ENCODE measurements around the gene MRPS25.
"Not testable (repeated sequence)": the region's sequence is repeated elsewhere in the genome, so short reads cannot be mapped to it uniquely, and the experiment has no call there.

MRPS25 gene

GRCh38 chr3:15042936-15043335, 22.2 kb downstream of the MRPS25 start:
- DNase-seq, result no peak

DNA sequence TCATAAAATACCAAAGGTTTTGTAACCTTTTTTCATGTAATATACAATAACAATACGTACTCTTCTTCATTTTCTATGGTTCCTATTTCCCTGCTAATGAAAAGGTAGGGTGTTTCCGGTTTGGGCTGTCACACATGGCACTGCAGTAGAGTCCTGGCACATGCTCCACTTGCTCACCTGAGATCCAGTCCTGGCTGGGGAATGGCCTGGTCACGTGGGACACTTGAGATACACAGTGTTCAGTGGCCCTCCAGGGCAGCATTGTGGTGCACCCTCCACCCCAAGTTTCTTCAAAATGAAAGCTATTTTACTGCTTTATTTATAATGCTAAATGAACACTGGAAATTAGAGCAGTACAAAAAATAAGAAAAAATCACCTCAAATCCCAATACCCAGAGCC, 23.2 kb downstream of the MRPS25 start:
- no peak for DNase-seq

DNA sequence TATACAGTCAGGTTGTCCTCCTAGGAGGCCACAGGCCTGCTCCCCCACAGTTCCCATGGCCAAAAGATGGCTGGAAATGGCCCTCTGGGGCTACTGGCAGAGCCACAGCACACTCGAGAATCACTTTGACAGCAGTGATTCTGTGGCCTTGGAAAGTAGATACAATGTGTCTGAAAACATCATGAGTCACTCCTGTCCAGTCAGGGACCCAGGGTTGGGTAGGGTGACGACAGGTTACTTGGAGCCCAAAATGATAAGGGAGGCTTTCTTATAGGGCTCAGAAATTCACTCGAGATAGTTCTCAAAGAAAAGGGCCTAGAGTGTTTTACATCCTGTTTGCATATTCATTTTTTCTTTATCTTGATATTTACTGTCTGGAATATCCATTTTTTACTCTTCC, 24.3 kb downstream of the MRPS25 start:
- DNase-seq, result no peak

DNA sequence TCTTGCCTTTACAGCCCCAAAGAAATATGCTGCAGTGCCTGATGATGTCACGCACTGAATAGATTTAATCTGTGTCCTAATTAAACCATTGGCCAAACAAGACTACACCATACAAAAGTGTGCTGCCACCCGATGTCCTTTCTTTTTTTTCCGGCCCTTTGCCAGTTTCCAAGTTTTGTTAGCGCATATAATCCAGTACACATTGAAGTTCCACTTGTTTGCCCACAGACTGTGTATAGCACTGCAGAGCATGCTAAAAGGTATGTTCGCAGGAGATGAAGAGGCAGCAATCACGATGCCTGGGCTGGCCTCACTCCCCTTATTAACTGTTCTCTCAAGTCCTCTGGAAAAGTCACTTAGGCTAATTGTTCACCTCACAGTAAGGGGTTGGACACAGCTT, 26.8 kb downstream of the MRPS25 start:
- no peak for DNase-seq

DNA sequence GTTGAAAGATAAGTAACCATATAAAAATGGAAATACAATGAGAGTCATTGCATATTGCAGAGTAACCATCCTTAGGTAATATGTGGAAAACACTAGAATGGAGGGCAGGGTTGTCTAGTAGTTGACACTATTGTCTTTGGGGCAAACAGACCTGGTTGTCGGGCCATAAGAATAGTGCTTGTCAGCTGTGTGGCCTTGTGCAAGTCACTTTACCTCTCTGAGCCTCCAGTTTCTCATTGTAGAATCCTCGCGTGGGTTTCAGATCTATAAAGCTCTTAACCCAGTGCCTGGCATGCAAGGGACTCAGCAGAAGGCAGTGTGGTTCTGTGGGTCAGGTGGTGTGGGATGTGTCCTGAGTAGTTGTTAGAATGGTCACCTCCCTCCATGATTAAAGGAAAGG, 32.0 kb downstream of the MRPS25 start:
- DNase-seq, result no peak

DNA sequence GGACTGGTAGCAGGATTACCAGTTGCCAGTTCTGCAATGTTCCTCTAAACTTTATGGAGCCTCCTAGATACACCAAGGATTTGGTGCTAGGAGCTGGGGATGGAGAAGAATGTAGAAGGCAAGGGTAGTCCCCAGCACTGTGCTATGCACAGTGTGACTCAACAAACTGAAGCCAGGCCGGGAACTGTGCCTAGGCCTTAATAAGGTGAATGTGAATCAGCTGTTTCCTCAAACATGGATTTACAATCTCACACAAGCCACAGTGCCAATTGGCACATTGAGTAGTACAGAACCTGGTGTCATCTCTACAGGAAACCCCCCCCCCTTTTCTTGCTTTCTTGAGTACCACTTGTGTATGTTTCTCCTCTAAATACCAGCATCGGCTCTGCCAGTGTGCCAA, 32.5 kb downstream of the MRPS25 start:
- no peak for DNase-seq

GRCh38 chr3:15029625-15030024, 35.5 kb downstream of the MRPS25 start:
- DNase-seq, result no peak

GRCh38 chr3:15023719-15024118, 41.4 kb downstream of the MRPS25 start:
- DNase-seq, result no peak

- no peak for DNase-seq
Observed at GRCh38 chr3:15023249-15023648, 41.9 kb downstream of the MRPS25 start.

DNA sequence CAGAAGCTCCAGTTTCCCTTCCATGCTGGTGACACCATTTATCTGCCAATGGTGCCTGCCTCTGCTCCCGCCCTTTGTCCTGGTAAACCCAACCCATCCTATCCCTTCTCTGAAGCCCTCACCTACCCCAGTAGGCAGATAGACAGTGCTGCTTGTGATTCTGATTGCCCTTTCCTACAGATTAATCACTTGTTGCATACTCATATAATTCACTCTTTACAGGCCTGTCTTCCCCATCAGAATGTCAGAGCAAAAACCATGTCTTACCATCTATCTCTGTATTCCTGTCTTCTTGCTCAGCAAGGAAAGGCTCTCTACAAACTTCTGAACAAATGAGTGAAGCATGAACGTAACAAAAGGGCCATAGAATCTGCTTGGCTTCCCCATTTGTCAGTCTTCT, 47.9 kb downstream of the MRPS25 start:
- DNase-seq, result no peak

DNA sequence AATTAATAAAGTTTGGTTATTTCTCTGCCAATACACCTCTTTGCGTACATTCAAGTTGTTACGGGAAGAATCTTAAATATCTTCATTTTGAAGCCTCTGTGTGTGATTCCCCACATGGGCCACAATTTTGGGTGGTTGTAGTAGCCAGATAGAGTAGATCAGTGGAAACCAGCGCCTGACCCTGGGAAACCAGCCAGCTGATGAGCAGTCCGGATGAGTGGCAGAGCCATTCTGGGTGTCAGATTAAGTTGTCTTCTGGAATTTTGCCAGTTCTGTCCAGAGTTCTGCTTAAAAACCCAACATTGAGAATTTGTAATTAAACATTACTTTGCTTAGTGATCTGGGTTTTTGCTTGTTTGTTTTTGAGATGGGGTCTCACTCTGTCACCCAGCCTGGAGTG, 49.7 kb downstream of the MRPS25 start:
- no peak for DNase-seq

- DNase-seq, result no peak
Observed at GRCh38 chr3:15014606-15015328, 50.3 kb downstream of the MRPS25 start.

- no peak for DNase-seq
Observed at GRCh38 chr3:15011174-15011573, 53.9 kb downstream of the MRPS25 start.

GRCh38 chr3:15010664-15011063, 54.5 kb downstream of the MRPS25 start:
- DNase-seq, result no peak

DNA sequence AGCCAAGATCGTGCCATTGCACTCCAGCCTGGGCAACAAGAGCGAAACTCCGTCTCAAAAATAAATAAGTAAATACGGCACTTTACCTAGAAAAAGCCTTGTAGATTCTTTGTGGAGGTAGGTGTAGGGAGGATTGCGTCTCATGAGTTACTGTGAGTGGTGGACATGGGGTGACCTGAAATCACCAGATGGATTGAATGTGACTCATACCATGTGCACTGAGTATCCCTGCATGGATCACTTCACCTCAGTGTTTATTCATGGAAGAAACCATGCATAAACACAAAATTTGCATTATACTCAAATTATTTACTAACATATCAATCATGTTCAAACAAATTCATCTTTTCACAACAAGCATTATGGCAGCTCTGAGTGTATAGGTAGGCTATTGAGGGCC, 55.9 kb downstream of the MRPS25 start:
- no peak for DNase-seq

DNA sequence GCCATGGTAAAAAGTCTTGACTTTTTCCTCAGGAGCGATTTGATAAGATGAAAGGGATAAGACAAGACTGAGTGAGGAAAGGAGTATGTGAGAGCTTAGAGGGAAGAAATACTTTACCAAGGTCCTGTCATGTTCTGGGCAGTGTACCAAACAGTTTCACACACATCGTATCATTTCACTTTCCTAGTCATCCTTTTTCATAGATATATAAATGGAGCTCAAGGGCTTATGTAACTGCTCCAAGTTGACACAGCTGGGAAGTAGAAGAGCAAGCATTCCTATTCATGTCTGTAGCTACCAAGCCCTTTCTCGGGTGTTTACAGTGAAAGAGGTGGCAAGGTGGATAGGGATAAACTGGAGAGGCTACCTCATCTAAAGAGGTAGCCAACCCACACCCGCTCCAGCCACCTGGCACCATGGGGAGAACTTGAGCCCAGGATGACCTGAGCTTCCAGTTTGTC, 57.4 kb downstream of the MRPS25 start:
- no peak for DNase-seq

GRCh38 chr3:14999182-14999581, 65.9 kb downstream of the MRPS25 start:
- not testable (repeated sequence) for DNase-seq

Data from activated CD4-positive, alpha-beta T cell treated with anti-CD3 and anti-CD28 coated beads, Interleukin-2, amount 50 U/mL, for 48 hours (primary cell).